OCI-LY7 (cell line): ENCODE measurements around the gene FCRLB. TPM values are rescaled to one million over a fixed set of nuclear protein-coding genes. Genes with fewer than 3 reads are reported as not detected.

Experiments used
- BruUV-seq: library from RNA; stranded (reverse); fragments of 400-500 nt; replicated peaks from 2 replicates; lab custom pipeline; 2021; lab: Mats Ljungman, UMichigan
- CTCF ChIA-PET: fragments of 300-600 bp; sonication (Branson Sonifier 250); formaldehyde crosslinking; loops from one replicate; lab custom pipeline; 2022; ENCODE audit warnings: antibody characterized with exemption; ENCODE audit not compliant: unreplicated experiment; lab: Charles Lee
- POLR2A ChIA-PET: fragments of 300-600 bp; sonication (Branson Sonifier 250); formaldehyde crosslinking; loops from one replicate; lab custom pipeline; 2022; ENCODE audit warnings: antibody characterized with exemption; lab: Charles Lee
- DNase-seq: peaks from one replicate; pipeline ENCODE4 v3.0.0-alpha.2; 2015; ENCODE audit warnings: low spot score
- H2AFZ ChIP-seq: fragments of 200-600 bp; sonication (generic), shearing (Covaris generic); 2 replicates; pipeline ENCODE4 v1.6.1; 2014; ENCODE audit warnings: mild to moderate bottlenecking, antibody characterized with exemption, low read length, moderate library complexity
- H3K27ac ChIP-seq: fragments of 200-600 bp; sonication (generic); 2 replicates; pipeline ENCODE4 v1.5.1; 2014; ENCODE audit warnings: mixed run types, low read depth, mild to moderate bottlenecking, moderate library complexity, low read length, inconsistent platforms; ENCODE audit not compliant: poor library complexity, severe bottlenecking
- H3K36me3 ChIP-seq: fragments of 200-600 bp; sonication (generic); 2 replicates; pipeline ENCODE4 v1.6.1; 2014; ENCODE audit warnings: mild to moderate bottlenecking, antibody characterized with exemption, low read length, moderate library complexity, mixed read lengths; ENCODE audit not compliant: insufficient read depth
- H3K4me1 ChIP-seq: fragments of 200-600 bp; sonication (generic); 2 replicates; pipeline ENCODE4 v1.5.1; 2014; ENCODE audit warnings: mild to moderate bottlenecking, low read length; ENCODE audit not compliant: insufficient read depth, poor library complexity, severe bottlenecking
- H3K4me2 ChIP-seq: fragments of 200-600 bp; sonication (generic); 2 replicates; pipeline ENCODE4 v1.6.1; 2014; ENCODE audit warnings: mild to moderate bottlenecking, low read length
- H3K4me3 ChIP-seq: fragments of 200-600 bp; sonication (generic); 2 replicates; pipeline ENCODE4 v1.5.1; 2014; ENCODE audit warnings: mild to moderate bottlenecking, low read depth, low read length; ENCODE audit not compliant: poor library complexity, severe bottlenecking
- H3K79me2 ChIP-seq: fragments of 200-600 bp; sonication (generic); 2 replicates; pipeline ENCODE4 v1.6.1; 2016; ENCODE audit warnings: low read depth, mild to moderate bottlenecking, low read length, moderate library complexity, mixed read lengths; ENCODE audit not compliant: insufficient read depth
- H3K9me2 ChIP-seq: fragments of 200-600 bp; sonication (generic); 2 replicates; pipeline ENCODE4 v1.6.1; 2016; ENCODE audit warnings: mild to moderate bottlenecking, low read length, mixed read lengths; ENCODE audit not compliant: insufficient read depth
- H3K9me3 ChIP-seq: fragments of 200-600 bp; sonication (generic); 2 replicates; pipeline ENCODE4 v1.6.1; 2014; ENCODE audit warnings: mild to moderate bottlenecking, mixed run types, low read length, mixed read lengths
- H4K20me1 ChIP-seq: fragments of 200-600 bp; sonication (generic); 2 replicates; pipeline ENCODE4 v1.6.1; 2014; ENCODE audit warnings: mild to moderate bottlenecking, antibody characterized with exemption, low read length, moderate library complexity, mixed read lengths; ENCODE audit not compliant: insufficient read depth
- EZH2phosphoT487 ChIP-seq: fragments of 200-600 bp; sonication (generic); IDR thresholded peaks from 2 replicates; pipeline ENCODE4 v1.6.1; 2018; ENCODE audit warnings: low read depth, borderline replicate concordance, mild to moderate bottlenecking, mixed run types, antibody characterized with exemption, low read length, moderate library complexity, mixed read lengths
- intact Hi-C: fragments of 100-400 bp; cut with micrococcal nuclease; formaldehyde crosslinking; loops from one replicate; pipeline ENCODE4 v1.10.0; 2022; ENCODE audit not compliant: unreplicated experiment
- total RNA-seq, 2 experiments: library from RNA; depleted of rRNA in 1 of 2; stranded (reverse); fragments of >200 nt in 1 of 2; shearing (Covaris generic) in 1 of 2; gene quantifications; 2 replicates each; pipeline ENCODE4 v1.2.3, GENCODE V29; 2014 to 2022
- TF ChIP-seq, protein P1 (sequence below): fragments of 200-600 bp; sonication (generic); conservative IDR thresholded peaks from 2 replicates; pipeline ENCODE4 v1.5.1; 2014; ENCODE audit warnings: mild to moderate bottlenecking, antibody characterized with exemption, low read length, moderate library complexity, mixed read lengths

The FCRLB gene
- total RNA-seq, 2 experiments from 2014 or later, result 2.6 to 3.8 TPM

GRCh38 chr1:161726473-161727255 is 5.3 kb downstream of the FCRLB start:
- no peaks in the 10 kb centered on the region for H4K20me1 ChIP-seq
- H2AFZ ChIP-seq, result peak overlapping the region; percentile 59; the same call in 1 of the 2 replicates
- H3K4me3 ChIP-seq, result peak overlapping the region; percentile 77
- peak; percentile 89 for DNase-seq
- BruUV-seq, result no TSS peak
- peaks cover 37% of the 10 kb centered on the region for H3K4me1 ChIP-seq
- peak overlapping the region; percentile 84 for H3K4me2 ChIP-seq
- no peaks in the 10 kb centered on the region for H3K36me3 ChIP-seq
- no peaks in the 10 kb centered on the region for H3K9me3 ChIP-seq
- H3K79me2 ChIP-seq, result no peaks in the 10 kb centered on the region
- ChIA-PET CTCF (interaction anchor here (0.8 to 1.4 kb wide), 4 partner anchors 10 to 22 kb away, joined by 3 to 4 read pairs (median 3); no protein-coding TSS in a partner anchor), POLR2A (interaction anchor here (0.8 to 3.8 kb wide), 10 partner anchors 10 to 50 kb away, joined by 3 to 44 read pairs (median 4); partner anchors contain the start of genes ATF6, DUSP12 and FCRLA)
- intact Hi-C loops, result loop anchor here (1.0 kb wide), 1 partner anchor 19 kb away; the partner anchor contains the start of gene FCRLA
- no peaks in the 10 kb centered on the region for H3K9me2 ChIP-seq
- peak overlapping the region; percentile 61 for H3K27ac ChIP-seq
- no peak for TF ChIP-seq EZH2phosphoT487
- TF ChIP-seq, protein P1, sequence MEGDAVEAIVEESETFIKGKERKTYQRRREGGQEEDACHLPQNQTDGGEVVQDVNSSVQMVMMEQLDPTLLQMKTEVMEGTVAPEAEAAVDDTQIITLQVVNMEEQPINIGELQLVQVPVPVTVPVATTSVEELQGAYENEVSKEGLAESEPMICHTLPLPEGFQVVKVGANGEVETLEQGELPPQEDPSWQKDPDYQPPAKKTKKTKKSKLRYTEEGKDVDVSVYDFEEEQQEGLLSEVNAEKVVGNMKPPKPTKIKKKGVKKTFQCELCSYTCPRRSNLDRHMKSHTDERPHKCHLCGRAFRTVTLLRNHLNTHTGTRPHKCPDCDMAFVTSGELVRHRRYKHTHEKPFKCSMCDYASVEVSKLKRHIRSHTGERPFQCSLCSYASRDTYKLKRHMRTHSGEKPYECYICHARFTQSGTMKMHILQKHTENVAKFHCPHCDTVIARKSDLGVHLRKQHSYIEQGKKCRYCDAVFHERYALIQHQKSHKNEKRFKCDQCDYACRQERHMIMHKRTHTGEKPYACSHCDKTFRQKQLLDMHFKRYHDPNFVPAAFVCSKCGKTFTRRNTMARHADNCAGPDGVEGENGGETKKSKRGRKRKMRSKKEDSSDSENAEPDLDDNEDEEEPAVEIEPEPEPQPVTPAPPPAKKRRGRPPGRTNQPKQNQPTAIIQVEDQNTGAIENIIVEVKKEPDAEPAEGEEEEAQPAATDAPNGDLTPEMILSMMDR, result no peak

DNA sequence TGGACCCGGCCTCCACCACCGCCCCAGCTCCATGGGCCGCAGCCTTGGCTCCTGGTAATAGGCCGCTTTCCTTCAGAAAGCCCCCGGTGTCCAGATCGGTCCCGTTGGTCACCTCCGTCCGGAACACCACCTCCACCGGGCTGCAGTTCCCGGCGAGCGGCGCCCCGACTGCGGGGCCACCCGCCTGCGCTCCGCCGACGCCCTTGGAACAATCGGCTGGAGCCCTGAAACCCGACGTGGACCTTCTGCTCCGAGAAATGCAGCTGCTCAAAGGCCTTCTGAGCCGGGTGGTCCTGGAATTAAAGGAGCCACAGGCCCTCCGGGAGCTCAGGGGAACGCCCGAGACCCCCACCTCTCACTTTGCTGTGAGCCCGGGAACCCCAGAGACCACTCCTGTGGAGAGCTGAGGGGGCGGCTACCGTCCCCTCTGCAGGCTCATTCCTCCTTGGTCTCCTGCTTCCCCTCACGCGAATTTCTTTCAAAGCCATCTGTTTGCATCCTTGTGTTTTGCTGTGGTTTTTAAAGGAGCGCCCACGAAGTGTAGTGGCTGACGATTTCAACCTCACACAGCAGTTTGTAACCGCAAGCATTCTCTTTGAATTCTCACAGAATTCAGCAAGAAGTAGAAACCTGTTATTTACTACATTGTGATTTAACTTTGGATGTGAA is 6.0 kb downstream of the FCRLB start:
- ChIA-PET CTCF (interaction anchor here (1.1 to 1.4 kb wide), 2 partner anchors 14 to 20 kb away, joined by 3 to 4 read pairs; no protein-coding TSS in a partner anchor), POLR2A (interaction anchor here (0.9 to 3.8 kb wide), 6 partner anchors 10 to 36 kb away, joined by 3 to 44 read pairs (median 18); partner anchors contain the start of genes DUSP12 and FCRLA)
- H3K9me3 ChIP-seq, result no peaks in the 10 kb centered on the region
- H3K4me2 ChIP-seq, result peak overlapping the region; percentile 84
- intact Hi-C loops, result no loop called here
- peak overlapping the region; percentile 59; the same call in 1 of the 2 replicates for H2AFZ ChIP-seq
- no peaks in the 10 kb centered on the region for H4K20me1 ChIP-seq
- BruUV-seq, result TSS peak; percentile 81
- TF ChIP-seq, protein P1, result no peak
- TF ChIP-seq EZH2phosphoT487, result no peak
- peaks cover 31% of the 10 kb centered on the region for H3K4me1 ChIP-seq
- H3K27ac ChIP-seq, result peak overlapping the region; percentile 47
- DNase-seq, result no peak
- no peaks in the 10 kb centered on the region for H3K9me2 ChIP-seq
- peak overlapping the region; percentile 77 for H3K4me3 ChIP-seq
- no peaks in the 10 kb centered on the region for H3K36me3 ChIP-seq
- no peaks in the 10 kb centered on the region for H3K79me2 ChIP-seq
